Osteoblast (primary cell): Measurements from ENCODE around the gene DYNC1H1. TPM values are rescaled to one million over a fixed set of nuclear protein-coding genes. Genes with fewer than 3 reads are reported as not detected.
A peak's percentile ranks its signal among the peaks of the same experiment; 100 is the strongest.

Source experiments
- DNase-seq: peaks from one replicate; pipeline ENCODE4 v3.0.0; 2011; ENCODE audit warnings: low spot score, mixed read lengths; ENCODE audit not compliant: insufficient read length; ENCODE audit errors: missing footprints
- H2AFZ ChIP-seq: 2 replicates; pipeline ENCODE4 v1.6.0; 2011; ENCODE audit warnings: mild to moderate bottlenecking, low read length
- H3K27ac ChIP-seq: 2 replicates; pipeline ENCODE4 v1.5.1; 2011; ENCODE audit warnings: mild to moderate bottlenecking, low read depth, low read length, moderate library complexity
- H3K27me3 ChIP-seq: 2 replicates; pipeline ENCODE4 v1.6.0; 2012; ENCODE audit warnings: mild to moderate bottlenecking, control low read depth, inconsistent platforms, low read length, moderate library complexity; ENCODE audit not compliant: insufficient read depth
- H3K36me3 ChIP-seq: 2 replicates; pipeline ENCODE4 v1.5.1; 2011; ENCODE audit warnings: mild to moderate bottlenecking, low read length, control low read depth, moderate library complexity; ENCODE audit not compliant: insufficient read depth
- H3K4me1 ChIP-seq: 2 replicates; pipeline ENCODE4 v1.5.1; 2011; ENCODE audit warnings: mild to moderate bottlenecking, low read length, control low read depth, moderate library complexity; ENCODE audit not compliant: insufficient read depth
- H3K4me2 ChIP-seq: 2 replicates; pipeline ENCODE4 v1.6.0; 2011; ENCODE audit warnings: mild to moderate bottlenecking, low read length; ENCODE audit not compliant: insufficient read depth
- H3K4me3 ChIP-seq: fragments of 200-600 bp; sonication (generic); 3 replicates; pipeline ENCODE4 v1.5.1; 2012; ENCODE audit warnings: mild to moderate bottlenecking, low read length, inconsistent platforms; ENCODE audit not compliant: insufficient read depth
- H3K79me2 ChIP-seq: 2 replicates; pipeline ENCODE4 v1.6.0; 2012; ENCODE audit warnings: mild to moderate bottlenecking, low read length, control low read depth, inconsistent platforms; ENCODE audit not compliant: insufficient read depth
- H3K9me3 ChIP-seq: 2 replicates; pipeline ENCODE4 v1.5.1; 2011; ENCODE audit warnings: low read depth, low read length, control low read depth
- H4K20me1 ChIP-seq: 2 replicates; pipeline ENCODE4 v1.6.0; 2012; ENCODE audit warnings: mild to moderate bottlenecking, low read length, control low read depth; ENCODE audit not compliant: insufficient read depth
- CTCF ChIP-seq: IDR thresholded peaks from 2 replicates; pipeline ENCODE4 v1.5.1; 2011; ENCODE audit warnings: mild to moderate bottlenecking, low read depth, low read length, moderate library complexity; ENCODE audit errors: extremely low read depth
- total RNA-seq: library from RNA; depleted of rRNA; stranded (reverse); fragments of >200 nt; gene quantifications from 2 replicates; pipeline ENCODE4 v1.2.3, GENCODE V29; 2012

The DYNC1H1 gene
- total RNA-seq, 1 donor = 340 TPM

- Histone ChIP-seq H3K36me3 (no peaks in the 10 kb centered on the region), H3K4me3 (peak overlapping the region; percentile 22), H3K9me3 (no peaks in the 10 kb centered on the region), H3K27ac (no peak overlapping the region), H3K79me2 (no peaks in the 10 kb centered on the region), H2AFZ (no peak overlapping the region), H3K4me2 (peak overlapping the region; percentile 59), H3K27me3 (no peaks in the 10 kb centered on the region), H3K4me1 (peaks cover 12% of the 10 kb centered on the region), H4K20me1 (no peaks in the 10 kb centered on the region)
- TF ChIP-seq CTCF = no peak
- peak; percentile 86 for DNase-seq
These were observed 131.6 kb downstream of the DYNC1H1 start for GRCh38 chr14:102095871-102096568.

- no peaks in the 10 kb centered on the region for H3K79me2 ChIP-seq
- peak; percentile 89 for TF ChIP-seq CTCF
- peak overlapping the region; percentile 22 for H3K4me3 ChIP-seq
- no peaks in the 10 kb centered on the region for H4K20me1 ChIP-seq
- peak overlapping the region; percentile 59 for H3K4me2 ChIP-seq
- peaks cover 12% of the 10 kb centered on the region for H3K4me1 ChIP-seq
- H3K9me3 ChIP-seq = no peaks in the 10 kb centered on the region
- H3K36me3 ChIP-seq = no peaks in the 10 kb centered on the region
- peak; percentile 94 for DNase-seq
- no peak overlapping the region for H3K27ac ChIP-seq
- no peaks in the 10 kb centered on the region for H3K27me3 ChIP-seq
- H2AFZ ChIP-seq = no peak overlapping the region
These were observed 132.3 kb downstream of the DYNC1H1 start for GRCh38 chr14:102096569-102097188.

GRCh38 chr14:102097441-102098135, 133.2 kb downstream of the DYNC1H1 start:
- Histone ChIP-seq H2AFZ (no peak overlapping the region), H3K79me2 (no peaks in the 10 kb centered on the region), H3K27ac (no peak overlapping the region), H3K9me3 (no peaks in the 10 kb centered on the region), H3K4me3 (no peak overlapping the region), H3K27me3 (no peaks in the 10 kb centered on the region), H3K4me1 (peaks cover 12% of the 10 kb centered on the region), H3K4me2 (no peak overlapping the region), H4K20me1 (no peaks in the 10 kb centered on the region), H3K36me3 (no peaks in the 10 kb centered on the region)
- DNase-seq = no peak
- TF ChIP-seq CTCF = no peak

GRCh38 chr14:102103062-102103695, 138.8 kb downstream of the DYNC1H1 start:
- Histone ChIP-seq H3K79me2 (no peaks in the 10 kb centered on the region), H3K27me3 (no peaks in the 10 kb centered on the region), H3K4me3 (no peak overlapping the region), H4K20me1 (no peaks in the 10 kb centered on the region), H2AFZ (no peak overlapping the region), H3K4me1 (no peaks in the 10 kb centered on the region), H3K4me2 (no peak overlapping the region), H3K27ac (no peak overlapping the region), H3K36me3 (no peaks in the 10 kb centered on the region), H3K9me3 (no peaks in the 10 kb centered on the region)
- TF ChIP-seq CTCF = no peak
- DNase-seq = no peak
